Gastroesophageal sphincter (tissue), 3 donors: ENCODE measurements around the gene THRAP3.

Source experiments
- EP300 ChIP-seq: sonication (generic); formaldehyde crosslinking; IDR thresholded peaks from one replicate; pipeline ENCODE4 v1.6.1; 2017; ENCODE audit warnings: antibody characterized with exemption, mild to moderate bottlenecking
- TF ChIP-seq, protein P1 (sequence below), 4 experiments: fragments of 200-600 bp in 2 of 4; fragments of 450-650 bp in 2 of 4; sonication (generic) in 1 of 4; IDR thresholded peaks; one replicate each; pipeline ENCODE4 v1.5.1; 2017 to 2019; ENCODE audit warnings: antibody characterized with exemption in 4 of 4, mild to moderate bottlenecking in 2 of 4, moderate library complexity in 2 of 4

DNA sequence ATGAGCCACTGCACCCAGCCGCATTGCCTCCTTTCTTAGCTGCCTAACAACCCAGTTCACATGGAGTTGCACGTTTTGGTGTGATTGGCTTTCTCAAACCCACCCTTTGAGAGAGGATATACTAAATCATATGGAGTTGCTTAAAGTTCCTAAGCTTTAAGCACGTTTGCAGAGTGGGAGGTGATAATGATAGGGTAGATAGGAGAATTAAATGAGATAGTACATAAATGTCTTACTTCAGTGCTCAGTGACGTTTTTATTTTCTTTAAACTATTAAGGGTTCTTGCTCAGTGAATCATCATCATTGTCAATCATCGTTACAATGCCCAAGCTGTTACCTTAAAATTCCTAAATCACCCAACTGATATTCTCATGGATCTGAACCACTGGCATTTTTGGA lies 79.0 kb downstream of the THRAP3 start:
- no peak for TF ChIP-seq EP300
- TF ChIP-seq, protein P1, sequence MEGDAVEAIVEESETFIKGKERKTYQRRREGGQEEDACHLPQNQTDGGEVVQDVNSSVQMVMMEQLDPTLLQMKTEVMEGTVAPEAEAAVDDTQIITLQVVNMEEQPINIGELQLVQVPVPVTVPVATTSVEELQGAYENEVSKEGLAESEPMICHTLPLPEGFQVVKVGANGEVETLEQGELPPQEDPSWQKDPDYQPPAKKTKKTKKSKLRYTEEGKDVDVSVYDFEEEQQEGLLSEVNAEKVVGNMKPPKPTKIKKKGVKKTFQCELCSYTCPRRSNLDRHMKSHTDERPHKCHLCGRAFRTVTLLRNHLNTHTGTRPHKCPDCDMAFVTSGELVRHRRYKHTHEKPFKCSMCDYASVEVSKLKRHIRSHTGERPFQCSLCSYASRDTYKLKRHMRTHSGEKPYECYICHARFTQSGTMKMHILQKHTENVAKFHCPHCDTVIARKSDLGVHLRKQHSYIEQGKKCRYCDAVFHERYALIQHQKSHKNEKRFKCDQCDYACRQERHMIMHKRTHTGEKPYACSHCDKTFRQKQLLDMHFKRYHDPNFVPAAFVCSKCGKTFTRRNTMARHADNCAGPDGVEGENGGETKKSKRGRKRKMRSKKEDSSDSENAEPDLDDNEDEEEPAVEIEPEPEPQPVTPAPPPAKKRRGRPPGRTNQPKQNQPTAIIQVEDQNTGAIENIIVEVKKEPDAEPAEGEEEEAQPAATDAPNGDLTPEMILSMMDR (IDR thresholded peaks at IDR 0.05) = no peak
